MM.1S (cell line): ENCODE measurements around the gene SPHKAP.

Source experiments
- CTCF ChIP-seq: fragments of 300-600 bp; sonication (generic); IDR thresholded peaks from 2 replicates; pipeline ENCODE4 v1.5.1; 2016; ENCODE audit warnings: antibody characterized with exemption, low read length, mixed read lengths
- EZH2 ChIP-seq: fragments of 300-600 bp; sonication (generic); optimal IDR thresholded peaks from 2 replicates; pipeline ENCODE3; 2017; ENCODE audit warnings: low read depth, mild to moderate bottlenecking, antibody characterized with exemption, low read length, mixed read lengths

GRCh38 chr2:228040995-228041394 is 140.5 kb downstream of the SPHKAP start:
- no peak for TF ChIP-seq CTCF
- no peak for TF ChIP-seq EZH2
